Gastroesophageal sphincter (tissue), 3 donors: Measurements from ENCODE around the gene PIK3CA.

Experiments used
- CTCF ChIP-seq, 4 experiments: fragments of 200-600 bp in 2 of 4; fragments of 450-650 bp in 2 of 4; sonication (generic) in 1 of 4; IDR thresholded peaks; one replicate each; pipeline ENCODE4 v1.5.1; 2017 to 2019; ENCODE audit warnings: antibody characterized with exemption in 4 of 4, mild to moderate bottlenecking in 2 of 4, moderate library complexity in 2 of 4
- EP300 ChIP-seq: sonication (generic); formaldehyde crosslinking; IDR thresholded peaks from one replicate; pipeline ENCODE4 v1.6.1; 2017; ENCODE audit warnings: antibody characterized with exemption, mild to moderate bottlenecking
- POLR2A ChIP-seq, 2 donors: fragments of 450-650 bp; IDR thresholded peaks; one replicate each; pipeline ENCODE4 v1.6.1; 2017; ENCODE audit warnings: antibody characterized with exemption in 2 of 2, mild to moderate bottlenecking in 2 of 2, moderate library complexity in 1 of 2
- POLR2AphosphoS5 ChIP-seq: sonication (generic); formaldehyde crosslinking; IDR thresholded peaks from one replicate; pipeline ENCODE4 v1.6.1; 2017; ENCODE audit warnings: antibody characterized with exemption

- TF ChIP-seq EP300: no peak
- no peak for TF ChIP-seq CTCF (IDR thresholded peaks at IDR 0.05)
- no peak for TF ChIP-seq POLR2A (IDR thresholded peaks at IDR 0.05)
- no peak for TF ChIP-seq POLR2AphosphoS5
Measured at GRCh38 chr3:179107617-179108016, 40.5 kb upstream of the PIK3CA start.
